ENCODE data around the gene ZFR. TPM values are rescaled to one million over a fixed set of nuclear protein-coding genes. Genes with fewer than 3 reads are reported as not detected.

Gene ZFR
- total RNA-seq, 2 donors from 2014 or later, result 45.0 to 51.8 TPM

- no peaks in the 10 kb centered on the region for H3K36me3 ChIP-seq
- no peak overlapping the region for H3K9ac ChIP-seq (ENCODE audit: low read depth in 2 of 2, low read length in 2 of 2)
- H3K9me3 ChIP-seq, result no peaks in the 10 kb centered on the region
- no peak overlapping the region for H3K27ac ChIP-seq
- intact Hi-C loops (cut with DNase I), result no loop called here
- no peaks in the 10 kb centered on the region for H3K4me1 ChIP-seq
- H3K27me3 ChIP-seq, result no peaks in the 10 kb centered on the region
- no peak for DNase-seq
- no peak overlapping the region for H3K4me3 ChIP-seq
- TF ChIP-seq CTCF (IDR thresholded peaks at IDR 0.05), result no peak
Measured at GRCh38 chr5:32304622-32305021, 139.9 kb downstream of the ZFR start.

Small RNA genes within 50 kb of the gene (microRNA-seq; reads per million reads assigned to microRNA genes)
- gene MIR579, result 6.6 reads per million, percentile 6 among the genes with 10 or more reads in this experiment

Other genes with a start within 250 kb of the ZFR start
- 10 to 100 TPM; 23.2 to 23.8 TPM for gene MTMR12, start 131.8 kb downstream of the ZFR start, total RNA-seq
- 100 to 1,000 TPM; 193 to 227 TPM for gene SUB1, start 140.8 kb upstream of the ZFR start, total RNA-seq

Measured in colonic mucosa (tissue), 4 donors.